H1 (cell line): Measurements from ENCODE around the gene TMEM151A. TPM values are rescaled to one million over a fixed set of nuclear protein-coding genes. Genes with fewer than 3 reads are reported as not detected.

Experiments used
- ATF2 ChIP-seq: IDR thresholded peaks from 2 replicates; pipeline ENCODE4 v1.6.1; 2012; ENCODE audit warnings: low read length, inconsistent platforms
- SAP30 ChIP-seq: fragments of 300-600 bp; sonication (generic); IDR thresholded peaks from 2 replicates; pipeline ENCODE4 v1.7.1; 2012; ENCODE audit warnings: low read length, moderate library complexity, mild to moderate bottlenecking, inconsistent platforms; ENCODE audit not compliant: insufficient read depth, insufficient replicate concordance
- polyA plus RNA-seq, 7 experiments: library from polyadenylated mRNA; depleted of rRNA in 3 of 7; stranded (reverse) in 5 of 7; unstranded in 2 of 7; fragments of >200 nt in 5 of 7; fragments of 200-250 nt in 2 of 7; gene quantifications; 1 replicate in 5 of 7; 2 replicates in 1 of 7; 4 replicates in 1 of 7; pipeline versions ENCODE4 v1.2.1 to v1.2.3, GENCODE V29; 2011 to 2013; ENCODE audit warnings: missing spikeins in 2 of 7, mixed read lengths in 2 of 7
- total RNA-seq: library from RNA; stranded (reverse); fragmentation: NEBNext Ultra II Directional; extraction: Animal tissue kit (Norgen Biotek cat#: 25700); gene quantifications from 2 replicates; pipeline ENCODE4 v1.2.1, GENCODE V29; 2021

Gene TMEM151A
- total and polyA plus RNA-seq, 2 of the 8 experiments (the other 6 are each of a cell fraction or from before 2014, with no cell fraction given) = 3.2 TPM

GRCh38 chr11:66243782-66244535 lies 47.7 kb upstream of the TMEM151A start (continued):
- TF ChIP-seq ATF2 (no peak), SAP30 (no peak)
